HTR-8/SVneo (cell line): ENCODE results near the gene LILRA2.
"Not testable (repeated sequence)": the region's sequence is repeated elsewhere in the genome, so short reads cannot be mapped to it uniquely, and the experiment has no call there.

Source experiments
- DNase-seq: peaks from one replicate; pipeline ENCODE4 v3.0.0; 2011; ENCODE audit warnings: low spot score, mixed read lengths; ENCODE audit not compliant: insufficient read length
- FAIRE-seq: peaks from 2 replicates; lab custom pipeline; 2011; peaks lifted over from hg19 to GRCh38; lab: Jason Lieb, UNC

Gene LILRA2

DNA sequence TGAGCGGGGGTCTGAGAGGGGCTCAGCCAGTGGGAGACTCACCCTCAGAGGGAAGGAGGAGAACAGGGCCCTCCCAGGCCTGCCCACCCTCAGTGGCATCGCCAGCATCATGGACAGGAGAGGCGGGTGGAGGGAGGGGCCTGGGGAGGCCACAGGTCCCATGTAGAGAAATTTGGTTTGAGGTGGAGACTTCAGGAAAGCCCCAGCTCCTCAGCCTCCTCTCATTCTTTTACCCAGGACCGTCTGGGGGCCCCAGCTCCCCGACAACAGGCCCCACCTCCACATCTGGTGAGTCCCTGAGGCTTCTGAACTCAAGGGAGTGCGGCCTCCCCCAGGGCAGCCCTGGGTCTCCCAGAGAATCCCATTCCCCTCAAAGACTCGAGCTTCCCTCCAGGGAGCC lies 59.8 kb downstream of the LILRA2 start:
- no peak for FAIRE-seq
- no peak for DNase-seq

DNA sequence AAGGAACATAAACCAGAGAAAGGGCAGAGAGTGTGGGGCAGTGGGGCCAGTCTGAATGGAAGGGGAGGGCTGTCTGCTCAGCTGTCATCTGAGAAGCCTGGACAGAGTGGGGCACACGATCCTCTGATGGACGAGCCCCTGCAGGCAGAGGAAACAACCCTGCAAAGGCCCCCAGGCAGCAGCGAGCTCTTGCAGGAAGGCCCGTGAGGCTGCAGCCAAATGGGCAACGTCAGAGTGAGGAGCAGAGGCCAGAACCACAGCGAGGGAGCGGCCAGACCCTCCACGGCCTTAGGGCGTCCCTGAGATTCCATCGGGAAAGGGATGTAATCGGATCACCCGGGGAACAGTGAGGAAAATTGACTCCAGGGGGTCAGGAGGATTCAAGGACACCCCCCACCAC lies 62.5 kb downstream of the LILRA2 start:
- not testable (repeated sequence) for DNase-seq, FAIRE-seq

DNA sequence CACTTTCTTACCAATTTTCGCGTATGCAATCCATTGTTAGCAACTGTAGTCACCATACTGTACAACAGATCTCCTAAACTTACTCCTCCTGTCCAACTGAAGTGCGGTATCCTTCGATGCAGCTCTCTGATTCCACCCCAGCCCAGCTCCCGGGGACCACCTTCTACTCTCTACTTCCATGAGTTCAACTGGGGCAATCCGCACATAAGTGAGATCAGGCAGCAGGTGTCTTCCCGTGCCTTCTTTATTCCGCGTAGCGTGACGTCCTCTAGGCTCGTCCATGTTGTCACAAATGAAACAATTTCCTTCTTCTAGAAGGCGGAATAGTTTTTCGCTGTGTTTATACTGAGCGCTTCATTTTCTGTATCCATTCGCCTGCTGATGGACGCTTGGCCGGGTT lies 65.1 kb downstream of the LILRA2 start:
- FAIRE-seq (no peak), DNase-seq (no peak)
